ENCODE data around the gene EVI5. TPM values are rescaled to one million over a fixed set of nuclear protein-coding genes. Genes with fewer than 3 reads are reported as not detected.

EVI5 gene
- total and polyA plus RNA-seq, 2 donors (not counting 1 experiment from before 2014, with no cell fraction given): 1.5 to 36.3 TPM

DNA sequence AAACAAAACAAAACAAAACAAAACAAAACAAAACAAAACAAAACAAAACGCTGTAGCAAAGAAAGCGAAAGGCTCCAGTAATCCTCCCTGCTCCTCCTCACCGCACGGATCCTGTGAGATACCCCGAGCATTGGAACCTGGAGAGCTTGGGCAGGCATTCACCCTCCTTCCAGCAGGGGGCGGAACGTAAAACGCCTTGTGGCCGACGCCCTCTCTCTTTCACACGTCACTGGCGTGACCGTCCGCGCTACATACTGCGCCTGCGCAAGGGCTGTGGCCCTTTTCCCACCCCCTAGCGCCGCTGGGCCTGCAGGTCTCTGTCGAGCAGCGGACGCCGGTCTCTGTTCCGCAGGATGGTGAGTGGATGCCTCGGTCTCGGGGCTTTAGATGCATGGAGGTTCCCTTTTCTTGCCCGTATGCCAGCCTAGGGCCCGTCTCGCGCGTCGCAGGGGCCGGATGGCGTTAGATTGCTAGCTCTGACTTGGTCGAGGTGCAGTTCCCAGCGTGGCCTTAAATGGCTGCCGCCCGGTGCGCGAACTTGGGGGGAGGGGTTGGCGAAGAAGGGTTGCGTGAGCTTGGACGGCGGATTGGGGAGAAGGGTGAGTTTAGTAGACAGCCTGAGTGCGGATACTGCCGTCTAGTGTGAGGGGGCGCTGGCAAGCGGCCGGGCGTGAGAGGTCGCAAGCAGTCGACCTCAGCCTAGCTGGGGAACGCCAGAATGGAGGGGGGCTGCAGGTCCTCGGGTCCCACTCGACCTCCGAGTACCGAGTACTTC lies 47.0 kb upstream of the EVI5 start, which contains the start of gene RPL5:
Gene RPL5 (plus strand): TSS at position 279 of the 775 bp plus-strand sequence. CDS start 75 bp downstream, at position 354.
- peak within 1 kb of the TSS; percentile 99 for H3K9ac ChIP-seq (ENCODE audit: low read length)

More for the DNA sequence above, 47.0 kb upstream of the EVI5 start, which contains the start of gene RPL5:
- H3K9me3 ChIP-seq (ENCODE audit: control extremely low read depth in 1 of 3, control insufficient read depth in 2 of 3, insufficient read depth in 1 of 3, low read length in 2 of 3): no peaks in the 10 kb centered on the region
- peaks cover 20% of the 10 kb centered on the region for H4K20me1 ChIP-seq (ENCODE audit: control insufficient read depth, insufficient read depth, low read length, poor library complexity, severe bottlenecking)
- CTCF ChIA-PET: interaction anchor here (0.6 to 3.5 kb wide), 22 partner anchors 11 to 1813 kb away, joined by 3 to 27 read pairs (median 4); partner anchors contain the start of genes DIPK1A, DR1, EVI5 and MTF2
- no peaks in the 10 kb centered on the region for H3K27me3 ChIP-seq (replicated peaks in 1 of 4; ENCODE audit: control extremely low read depth in 1 of 4, control insufficient read depth in 3 of 4, insufficient read depth in 4 of 4, low read length in 3 of 4)
- H3K4me1 ChIP-seq (ENCODE audit: control insufficient read depth in 2 of 2, insufficient read depth in 2 of 2, low read length in 2 of 2): peaks cover 25 to 28% of the 10 kb centered on the region in 2 donors
- H3K4me3 ChIP-seq (ENCODE audit: control extremely low read depth in 1 of 5, extremely low read depth in 1 of 5, insufficient read depth in 1 of 5, low read depth in 2 of 5, low read length in 4 of 5): peak within 1 kb of the TSS; percentile 84 to 98 (median 92)
- peak; percentile 100 for DNase-seq
- H2AFZ ChIP-seq (ENCODE audit: insufficient read depth, low read depth, low read length, poor library complexity, severe bottlenecking): peak within 1 kb of the TSS; percentile 81
- WGBS (ENCODE audit: insufficient coverage): 1% methylated on average over 57 of the region's 57 CpGs
- Mint-ChIP-seq H3K27me3 (no peaks in the 10 kb centered on the region), H3K27ac (peak within 1 kb of the TSS; percentile 100), H3K9me3 (ENCODE audit: insufficient read depth) (no peaks in the 10 kb centered on the region), H3K4me1 (peaks cover 47% of the 10 kb centered on the region), H3K4me3 (peak within 1 kb of the TSS; percentile 100)
- H3K4me2 ChIP-seq (replicated peaks; ENCODE audit: low read depth, low read length, poor library complexity, severe bottlenecking): peak within 1 kb of the TSS; percentile 87
- intact Hi-C loops (cut with micrococcal nuclease): loop anchor here (1.0 to 10.0 kb wide), 6 partner anchors 26 to 1073 kb away; partner anchors contain the start of genes CCDC18, EVI5, GCLM and GLMN
- peak; percentile 88 for ATAC-seq (ENCODE audit: low read depth)
- peaks cover 50% of the 10 kb centered on the region for H3K79me2 ChIP-seq (ENCODE audit: control insufficient read depth, insufficient read depth, low read length)
- peaks cover 2 to 38% of the 10 kb centered on the region in 2 experiments for H3K36me3 ChIP-seq (replicated peaks in 1 of 2; ENCODE audit: control extremely low read depth in 1 of 2, control insufficient read depth in 1 of 2, extremely low read depth in 1 of 2, insufficient read depth in 2 of 2, low read length in 1 of 2)
- TF ChIP-seq, protein P1, sequence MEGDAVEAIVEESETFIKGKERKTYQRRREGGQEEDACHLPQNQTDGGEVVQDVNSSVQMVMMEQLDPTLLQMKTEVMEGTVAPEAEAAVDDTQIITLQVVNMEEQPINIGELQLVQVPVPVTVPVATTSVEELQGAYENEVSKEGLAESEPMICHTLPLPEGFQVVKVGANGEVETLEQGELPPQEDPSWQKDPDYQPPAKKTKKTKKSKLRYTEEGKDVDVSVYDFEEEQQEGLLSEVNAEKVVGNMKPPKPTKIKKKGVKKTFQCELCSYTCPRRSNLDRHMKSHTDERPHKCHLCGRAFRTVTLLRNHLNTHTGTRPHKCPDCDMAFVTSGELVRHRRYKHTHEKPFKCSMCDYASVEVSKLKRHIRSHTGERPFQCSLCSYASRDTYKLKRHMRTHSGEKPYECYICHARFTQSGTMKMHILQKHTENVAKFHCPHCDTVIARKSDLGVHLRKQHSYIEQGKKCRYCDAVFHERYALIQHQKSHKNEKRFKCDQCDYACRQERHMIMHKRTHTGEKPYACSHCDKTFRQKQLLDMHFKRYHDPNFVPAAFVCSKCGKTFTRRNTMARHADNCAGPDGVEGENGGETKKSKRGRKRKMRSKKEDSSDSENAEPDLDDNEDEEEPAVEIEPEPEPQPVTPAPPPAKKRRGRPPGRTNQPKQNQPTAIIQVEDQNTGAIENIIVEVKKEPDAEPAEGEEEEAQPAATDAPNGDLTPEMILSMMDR (IDR thresholded peaks at IDR 0.05): peak; percentile 89
- TF ChIP-seq EZH2 (IDR thresholded peaks at IDR 0.05; ENCODE audit: borderline replicate concordance, insufficient read depth, low read depth, low read length, poor library complexity, severe bottlenecking): no peak
- H3K27ac ChIP-seq (ENCODE audit: low read length in 2 of 2): peak within 1 kb of the TSS; percentile 90 to 96
- POLR2A ChIA-PET: interaction anchor here (0.7 to 1.7 kb wide), 7 partner anchors 47 to 248 kb away, joined by 3 to 17 read pairs (median 3); partner anchors contain the start of genes DIPK1A, EVI5 and MTF2

Measured in B cell (primary cell).